ENCODE measurements around the gene TXNRD2. TPM values are rescaled to one million over a fixed set of nuclear protein-coding genes. Genes with fewer than 3 reads are reported as not detected.

The TXNRD2 gene
- total and polyA plus RNA-seq, 2 of the 4 experiments (the other 2 are of a cell fraction) = 15.6 to 25.7 TPM

GRCh38 chr22:19869497-19870152, 72.0 kb downstream of the TXNRD2 start:
- H3K9me1 ChIP-seq (ENCODE audit: insufficient read depth, low read length) = 0 out of 2 replicates have a peak, but pooled peaks cover 2% of the 10 kb centered on the region
- H3K56ac ChIP-seq (ENCODE audit: extremely low read depth, insufficient read depth, low read length) = no peak overlapping the region
- H2BK120ac ChIP-seq (ENCODE audit: low read depth, low read length) = no peak overlapping the region
- no peak overlapping the region for H2BK15ac ChIP-seq (ENCODE audit: low read depth, low read length)
- in situ Hi-C loops (cut with MboI; ENCODE audit: low sequenced_read_pairs) = no loop called here
- no peaks in the 10 kb centered on the region for H3K27me3 ChIP-seq (ENCODE audit: control insufficient read depth, insufficient read depth, low read length)
- no peak overlapping the region for H2AFZ ChIP-seq (replicated peaks; ENCODE audit: low read length, poor library complexity)
- no peak overlapping the region for H3K23ac ChIP-seq (ENCODE audit: low read depth, low read length)
- no peak for DNase-seq
- ChIA-PET CTCF (no interaction called here), POLR2A (ENCODE audit: unreplicated experiment) (no interaction called here)
- no peak for TF ChIP-seq RCOR1 (IDR thresholded peaks at IDR 0.05; ENCODE audit: insufficient replicate concordance, low read length)
- TF ChIP-seq SMC3 (IDR thresholded peaks at IDR 0.05; ENCODE audit: low read depth, low read length) = no peak
- TF ChIP-seq USF2 (IDR thresholded peaks at IDR 0.05; ENCODE audit: low read depth, low read length) = no peak
- no peak for TF ChIP-seq CHD1 (IDR thresholded peaks at IDR 0.05; ENCODE audit: low read depth, low read length)
- no peak for TF ChIP-seq CTCF (conservative IDR thresholded peaks at IDR 0.05; ENCODE audit: low read depth, low read length)
- TF ChIP-seq CEBPB (IDR thresholded peaks at IDR 0.05; ENCODE audit: low read depth, low read length) = no peak
- no peak for TF ChIP-seq MXI1 (IDR thresholded peaks at IDR 0.05; ENCODE audit: borderline replicate concordance, low read depth, low read length)
- TF ChIP-seq MAZ (IDR thresholded peaks at IDR 0.05; ENCODE audit: borderline replicate concordance, low read depth, low read length) = no peak
- no peak for TF ChIP-seq POLR2A (IDR thresholded peaks at IDR 0.05; ENCODE audit: low read depth, low read length)
- TF ChIP-seq MAFK (IDR thresholded peaks at IDR 0.05; ENCODE audit: low read depth, low read length) = no peak
- no peak for TF ChIP-seq BHLHE40 (IDR thresholded peaks at IDR 0.05; ENCODE audit: low read depth, low read length)
- TF ChIP-seq RFX5 (IDR thresholded peaks at IDR 0.05; ENCODE audit: low read depth, low read length) = no peak
- TF ChIP-seq FOS (IDR thresholded peaks at IDR 0.05; ENCODE audit: low read depth, low read length) = no peak
- no peak for TF ChIP-seq RAD21 (IDR thresholded peaks at IDR 0.05; ENCODE audit: low read length)
- no peak for TF ChIP-seq ELK1 (IDR thresholded peaks at IDR 0.05; ENCODE audit: borderline replicate concordance, low read depth, low read length)
- no peak for TF ChIP-seq NFE2L2 (IDR thresholded peaks at IDR 0.05; ENCODE audit: low read depth, low read length)
- no peak overlapping the region for H2BK5ac ChIP-seq (ENCODE audit: low read depth, low read length, poor library complexity, severe bottlenecking)
- ATAC-seq (ENCODE audit: low read depth) = no peak
- no peaks in the 10 kb centered on the region for H3K9me3 ChIP-seq (ENCODE audit: control insufficient read depth, insufficient read depth, low read length)
- H3K4me1 ChIP-seq (ENCODE audit: control insufficient read depth, insufficient read depth, low read length) = no peaks in the 10 kb centered on the region
- dilution Hi-C loops (cut with HindIII; ENCODE audit: low sequenced_read_pairs, unreplicated experiment) = no loop called here
- H3K27ac ChIP-seq (ENCODE audit: insufficient read depth, low read length) = no peak overlapping the region
- no peaks in the 10 kb centered on the region for H4K20me1 ChIP-seq (ENCODE audit: insufficient read depth, low read length)
- H3K4me3 ChIP-seq (ENCODE audit: insufficient read depth, low read depth, low read length) = no peak overlapping the region
- H4K91ac ChIP-seq (ENCODE audit: insufficient read depth, low read depth, low read length) = no peak overlapping the region
- no peak overlapping the region for H4K5ac ChIP-seq (ENCODE audit: low read depth, low read length)
- peaks cover 1% of the 10 kb centered on the region; the same call in 1 of the 2 replicates for H3K36me3 ChIP-seq (ENCODE audit: control insufficient read depth, insufficient read depth, low read length)
- H4K8ac ChIP-seq (ENCODE audit: low read depth in 2 of 2, low read length in 2 of 2) = no peak overlapping the region
- no TSS peak for BruUV-seq (replicated peaks)
- H3K9ac ChIP-seq (ENCODE audit: low read depth, low read length) = no peak overlapping the region
- 100% methylated on average over 2 of the region's 12 CpGs; no CpG with 5 or more reads in 1 of the 2 experiments for WGBS, 2 experiments (ENCODE audit: extremely low coverage in 2 of 2, insufficient read length in 1 of 2)
- intact Hi-C loops (cut with micrococcal nuclease) = no loop called here
- no peak overlapping the region for H3K14ac ChIP-seq (replicated peaks; ENCODE audit: low read depth, low read length)
- 0 out of 2 replicates have a peak overlapping the region, but pooled peaks have one; percentile 30 for H2AK5ac ChIP-seq (ENCODE audit: low read depth, low read length)
- no peak overlapping the region for H2AK9ac ChIP-seq (replicated peaks; ENCODE audit: low read depth, low read length, poor library complexity)
- H3K4ac ChIP-seq (ENCODE audit: low read depth, low read length) = no peak overlapping the region
- no peak overlapping the region for H3K4me2 ChIP-seq (ENCODE audit: low read depth, low read length)
- no peaks in the 10 kb centered on the region for H3K79me1 ChIP-seq (ENCODE audit: low read depth in 1 of 2, low read length in 2 of 2)
- H2BK20ac ChIP-seq (ENCODE audit: low read depth, low read length) = no peak overlapping the region
- no peak overlapping the region for H3K18ac ChIP-seq (ENCODE audit: low read depth, low read length)

All from IMR-90 (cell line).